BLaER1 treated with 17β-estradiol and CSF1 and Interleukin-3, amounts not matched to agents 10 nM and 100 nM (cell line): Measurements from ENCODE around the gene ZNF790.

Experiments used
- H3K27ac ChIP-seq, 11 experiments: shearing (Covaris generic); formaldehyde crosslinking; 2 replicates each; pipeline ENCODE4 v1.8.1; 2022
- H3K27me3 ChIP-seq, 11 experiments: shearing (Covaris generic); formaldehyde crosslinking; 2 replicates each; pipeline ENCODE4 v1.8.1; 2022
- H3K36me3 ChIP-seq, 11 experiments: shearing (Covaris generic); formaldehyde crosslinking; 2 replicates each; pipeline ENCODE4 v1.8.1; 2022
- H3K4me1 ChIP-seq, 10 experiments: shearing (Covaris generic); formaldehyde crosslinking; 2 replicates each; pipeline ENCODE4 v1.8.1; 2022
- H3K4me2 ChIP-seq, 11 experiments: shearing (Covaris generic); formaldehyde crosslinking; 2 replicates each; pipeline ENCODE4 v1.8.1; 2022
- H3K4me3 ChIP-seq, 10 experiments: shearing (Covaris generic); formaldehyde crosslinking; 2 replicates each; pipeline ENCODE4 v1.8.1; 2022
- H3K9ac ChIP-seq, 11 experiments: shearing (Covaris generic); formaldehyde crosslinking; 2 replicates each; pipeline ENCODE4 v1.8.1; 2022
- H3K9me3 ChIP-seq, 11 experiments: shearing (Covaris generic); formaldehyde crosslinking; replicated peaks in 1 of 11; 2 replicates each; pipeline ENCODE4 v1.8.1; 2022
- H4K20me1 ChIP-seq, 11 experiments: shearing (Covaris generic); formaldehyde crosslinking; 2 replicates each; pipeline ENCODE4 v1.8.1; 2022
- Cebpa-rat ChIP-seq, 11 experiments: shearing (Covaris generic); IDR thresholded peaks; 2 replicates each; pipeline ENCODE4 v1.8.1; 2022

ZNF790 gene

GRCh38 chr19:36775768-36776167, 62.4 kb downstream of the ZNF790 start:
- Histone ChIP-seq H3K4me2 (no peak overlapping the region), H3K9me3 (peaks cover 77 to 84% (median 82%) of the 10 kb centered on the region in 11 experiments), H3K9ac (no peak overlapping the region), H3K27me3 (no peaks in the 10 kb centered on the region), H3K27ac (no peak overlapping the region), H3K4me1 (peaks cover 0 to 8% (median 3%) of the 10 kb centered on the region in 10 experiments; a peak in 8 of 20 replicates), H3K4me3 (no peak overlapping the region; a peak in 1 of 20 replicates), H3K36me3 (peaks cover 0 to 31% (median 11%) of the 10 kb centered on the region in 11 experiments; a peak in 18 of 22 replicates), H4K20me1 (no peaks in the 10 kb centered on the region)
- TF ChIP-seq Cebpa-rat (IDR thresholded peaks at IDR 0.05): no peak

GRCh38 chr19:36773223-36773579, 65.0 kb downstream of the ZNF790 start:
- Histone ChIP-seq H3K27ac (peak overlapping the region in 10 of 11 experiments; percentile 82 to 100 (median 91); a peak in 18 of 22 replicates), H3K9me3 (peaks cover 82 to 84% (median 83%) of the 10 kb centered on the region in 11 experiments), H4K20me1 (no peaks in the 10 kb centered on the region), H3K4me2 (peak overlapping the region; percentile 73 to 95 (median 89)), H3K4me1 (peaks cover 0 to 8% (median 3%) of the 10 kb centered on the region in 10 experiments; a peak in 8 of 20 replicates), H3K36me3 (peaks cover 19 to 45% (median 36%) of the 10 kb centered on the region in 11 experiments), H3K27me3 (no peaks in the 10 kb centered on the region), H3K4me3 (peak overlapping the region; percentile 69 to 91 (median 83)), H3K9ac (peak overlapping the region in 10 of 11 experiments; percentile 79 to 99 (median 90); a peak in 19 of 22 replicates)
- TF ChIP-seq Cebpa-rat (IDR thresholded peaks at IDR 0.05): no peak

- no peaks in the 10 kb centered on the region for H4K20me1 ChIP-seq
- no peaks in the 10 kb centered on the region for H3K27me3 ChIP-seq
- peaks cover 82 to 84% (median 83%) of the 10 kb centered on the region in 11 experiments for H3K9me3 ChIP-seq
- H3K4me2 ChIP-seq: peak within 1 kb of the TSS; percentile 78 to 95 (median 89)
- peak within 1 kb of the TSS; percentile 56 to 100 (median 91); a peak in 21 of 22 replicates for H3K27ac ChIP-seq
- TF ChIP-seq Cebpa-rat (IDR thresholded peaks at IDR 0.05): no peak
- H3K9ac ChIP-seq: peak within 1 kb of the TSS; percentile 79 to 99 (median 90)
- H3K4me1 ChIP-seq: peaks cover 0 to 8% (median 3%) of the 10 kb centered on the region in 10 experiments; a peak in 8 of 20 replicates
- peaks cover 24 to 50% (median 41%) of the 10 kb centered on the region in 11 experiments for H3K36me3 ChIP-seq
- H3K4me3 ChIP-seq: peak within 1 kb of the TSS; percentile 69 to 91 (median 83)
These were observed 65.6 kb downstream of the ZNF790 start, which contains the start of gene ZNF850 for GRCh38 chr19:36772311-36773222. ZNF850 (minus strand) TSS chr19:36772807; CDS start chr19:36762606, 10,201 bp downstream.

- Histone ChIP-seq H3K9me3 (peaks cover 82 to 84% (median 83%) of the 10 kb centered on the region in 11 experiments), H3K27ac (peak overlapping the region; percentile 56 to 100 (median 91); a peak in 21 of 22 replicates), H3K27me3 (no peaks in the 10 kb centered on the region), H3K9ac (peak overlapping the region; percentile 79 to 99 (median 90)), H3K36me3 (peaks cover 35 to 56% (median 49%) of the 10 kb centered on the region in 11 experiments), H3K4me3 (peak overlapping the region; percentile 69 to 91 (median 83)), H4K20me1 (no peaks in the 10 kb centered on the region), H3K4me2 (peak overlapping the region; percentile 78 to 95 (median 89)), H3K4me1 (peaks cover 0 to 8% (median 3%) of the 10 kb centered on the region in 10 experiments; a peak in 8 of 20 replicates)
- TF ChIP-seq Cebpa-rat (IDR thresholded peaks at IDR 0.05): no peak
These were observed 66.6 kb downstream of the ZNF790 start for GRCh38 chr19:36771261-36772231.
